ENCODE data around the gene ITFG1.
"Not testable (repeated sequence)": the region's sequence is repeated elsewhere in the genome, so short reads cannot be mapped to it uniquely, and the experiment has no call there.

ITFG1 gene

DNA sequence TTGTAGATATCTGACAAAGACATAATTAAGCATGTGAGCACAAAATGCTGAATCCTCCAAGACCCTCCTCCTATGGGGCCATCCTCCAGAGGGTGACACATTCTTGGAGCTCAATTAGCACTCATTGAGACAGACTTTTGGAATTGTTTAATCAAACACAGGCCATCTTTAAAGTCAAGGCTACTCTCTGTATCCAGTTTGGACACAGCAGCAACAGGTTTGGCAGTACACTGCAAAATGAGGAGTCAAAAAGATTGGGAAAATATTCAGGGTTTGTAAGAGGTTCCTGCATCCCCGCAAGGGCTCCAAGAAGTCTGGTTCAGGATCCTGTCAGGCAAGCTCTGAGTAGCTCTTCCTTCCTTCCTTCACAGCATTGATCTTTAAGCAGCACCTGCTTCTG is 1.3 kb downstream of the ITFG1 start:
- peaks cover 22% of the 10 kb centered on the region for H3K4me1 ChIP-seq (ENCODE audit: control insufficient read depth, insufficient read depth, low read length)
- H3K9ac ChIP-seq (ENCODE audit: low read length in 2 of 2), result peak overlapping the region in 1 of 2 donors; percentile 96
- H3K27me3 ChIP-seq (ENCODE audit: control insufficient read depth in 1 of 2, insufficient read depth in 2 of 2, low read length in 2 of 2), result no peaks in the 10 kb centered on the region
- H3K36me3 ChIP-seq (ENCODE audit: control insufficient read depth in 2 of 2, insufficient read depth in 2 of 2, low read length in 2 of 2), result peaks cover 2 to 3% of the 10 kb centered on the region in 2 donors
- peak overlapping the region; percentile 94 for H3K27ac ChIP-seq (ENCODE audit: low read length)
- H3K9me3 ChIP-seq (ENCODE audit: control insufficient read depth in 2 of 2, low read length in 2 of 2), result no peaks in the 10 kb centered on the region
- peak overlapping the region; percentile 87 to 96 for H3K4me3 ChIP-seq (ENCODE audit: low read length in 2 of 2)

DNA sequence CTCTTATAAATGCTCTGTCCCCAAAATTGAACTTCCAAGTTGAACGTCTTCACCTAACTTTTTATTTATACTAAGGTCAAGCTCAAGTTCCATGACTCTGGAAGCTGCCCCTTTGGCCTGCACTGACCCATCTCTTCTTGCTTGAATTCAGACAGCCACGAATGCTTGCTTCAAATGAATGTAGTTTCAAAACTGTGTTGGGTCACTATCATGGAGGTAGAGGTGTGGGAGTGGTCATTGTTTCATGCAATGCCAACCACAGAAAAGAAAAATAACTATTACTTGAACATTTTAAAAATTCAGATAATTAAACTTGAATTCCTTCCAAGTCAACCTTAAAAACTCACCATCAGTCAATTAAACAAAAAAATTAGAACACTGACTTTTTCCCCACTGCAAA is 2.5 kb downstream of the ITFG1 start:
- peaks cover 6% of the 10 kb centered on the region in 2 donors for H3K36me3 ChIP-seq (ENCODE audit: control insufficient read depth in 2 of 2, insufficient read depth in 2 of 2, low read length in 2 of 2)
- peaks cover 15% of the 10 kb centered on the region for H3K4me1 ChIP-seq (ENCODE audit: control insufficient read depth, insufficient read depth, low read length)
- H3K4me3 ChIP-seq (ENCODE audit: low read length in 2 of 2), result no peak overlapping the region
- no peak overlapping the region for H3K9ac ChIP-seq (ENCODE audit: low read length in 2 of 2)
- no peaks in the 10 kb centered on the region for H3K27me3 ChIP-seq (ENCODE audit: control insufficient read depth in 1 of 2, insufficient read depth in 2 of 2, low read length in 2 of 2)
- no peak overlapping the region for H3K27ac ChIP-seq (ENCODE audit: low read length)
- H3K9me3 ChIP-seq (ENCODE audit: control insufficient read depth in 2 of 2, low read length in 2 of 2), result no peaks in the 10 kb centered on the region

DNA sequence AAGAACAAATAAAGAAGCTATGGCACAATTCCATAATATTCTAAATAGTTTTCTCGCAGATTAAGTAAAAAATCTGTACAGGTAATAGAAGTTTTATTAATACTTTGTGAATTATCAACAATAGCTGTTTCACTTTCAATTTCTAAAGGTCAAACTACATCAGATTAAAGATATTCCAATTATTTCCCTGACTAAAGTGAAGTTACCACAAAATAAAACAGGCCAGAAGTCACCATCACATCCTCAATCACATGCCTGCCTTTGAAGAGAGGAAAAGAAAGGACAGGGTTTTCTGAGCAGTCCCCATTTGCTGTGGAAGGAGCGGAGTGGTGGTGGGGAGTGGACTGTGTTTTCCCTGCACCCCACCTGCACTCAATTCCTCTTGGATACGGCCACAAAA is 11.1 kb downstream of the ITFG1 start:
- H3K27ac ChIP-seq (ENCODE audit: low read length), result no peak overlapping the region
- H3K4me1 ChIP-seq (ENCODE audit: control insufficient read depth, insufficient read depth, low read length), result no peaks in the 10 kb centered on the region
- peaks cover 8 to 32% of the 10 kb centered on the region in 2 donors for H3K36me3 ChIP-seq (ENCODE audit: control insufficient read depth in 2 of 2, insufficient read depth in 2 of 2, low read length in 2 of 2)
- H3K9me3 ChIP-seq (ENCODE audit: control insufficient read depth in 2 of 2, low read length in 2 of 2), result no peaks in the 10 kb centered on the region
- no peak overlapping the region for H3K9ac ChIP-seq (ENCODE audit: low read length in 2 of 2)
- H3K27me3 ChIP-seq (ENCODE audit: control insufficient read depth in 1 of 2, insufficient read depth in 2 of 2, low read length in 2 of 2), result no peaks in the 10 kb centered on the region
- no peak overlapping the region for H3K4me3 ChIP-seq (ENCODE audit: low read length in 2 of 2)

DNA sequence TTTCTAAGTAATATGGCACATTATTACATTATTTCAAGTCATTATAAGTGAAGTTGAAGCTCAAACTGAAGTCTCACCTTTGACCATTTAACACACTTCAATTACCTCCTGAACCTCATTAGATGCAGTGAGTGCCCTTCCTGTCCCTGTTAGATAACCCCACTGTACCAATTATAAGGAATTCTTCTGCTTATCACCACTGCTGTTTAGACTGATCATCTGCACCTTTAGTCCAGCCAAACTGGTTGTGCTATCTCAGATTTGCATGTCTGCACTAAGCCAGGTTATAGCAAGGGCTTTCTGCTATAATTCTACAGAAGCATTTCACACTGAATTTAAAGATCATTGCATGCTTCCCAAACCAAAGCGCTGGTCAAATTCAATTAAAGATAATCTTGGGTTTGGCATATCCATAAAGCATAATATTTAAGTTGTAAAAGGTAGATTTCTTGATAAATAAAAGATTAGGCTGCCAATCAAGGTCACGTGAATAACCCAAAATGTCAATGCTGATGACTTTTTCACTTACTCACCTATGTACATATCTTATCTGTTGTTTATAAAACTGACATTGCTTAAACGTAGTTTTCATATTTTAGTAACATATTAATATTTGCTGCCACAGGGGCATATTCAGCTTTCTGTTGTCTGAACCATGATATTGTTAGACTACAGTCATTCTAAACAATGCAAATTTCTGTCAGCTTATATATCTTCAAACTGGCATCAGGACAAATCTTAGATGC is 11.9 kb downstream of the ITFG1 start:
- H3K36me3 ChIP-seq (ENCODE audit: control insufficient read depth in 2 of 2, insufficient read depth in 2 of 2, low read length in 2 of 2), result peaks cover 8 to 32% of the 10 kb centered on the region in 2 donors
- no peak overlapping the region for H3K4me3 ChIP-seq (ENCODE audit: low read length in 2 of 2)
- no peak overlapping the region for H3K27ac ChIP-seq (ENCODE audit: low read length)
- H3K9ac ChIP-seq (ENCODE audit: low read length in 2 of 2), result no peak overlapping the region
- no peaks in the 10 kb centered on the region for H3K27me3 ChIP-seq (ENCODE audit: control insufficient read depth in 1 of 2, insufficient read depth in 2 of 2, low read length in 2 of 2)
- H3K9me3 ChIP-seq (ENCODE audit: control insufficient read depth in 2 of 2, low read length in 2 of 2), result no peaks in the 10 kb centered on the region
- H3K4me1 ChIP-seq (ENCODE audit: control insufficient read depth, insufficient read depth, low read length), result no peaks in the 10 kb centered on the region

DNA sequence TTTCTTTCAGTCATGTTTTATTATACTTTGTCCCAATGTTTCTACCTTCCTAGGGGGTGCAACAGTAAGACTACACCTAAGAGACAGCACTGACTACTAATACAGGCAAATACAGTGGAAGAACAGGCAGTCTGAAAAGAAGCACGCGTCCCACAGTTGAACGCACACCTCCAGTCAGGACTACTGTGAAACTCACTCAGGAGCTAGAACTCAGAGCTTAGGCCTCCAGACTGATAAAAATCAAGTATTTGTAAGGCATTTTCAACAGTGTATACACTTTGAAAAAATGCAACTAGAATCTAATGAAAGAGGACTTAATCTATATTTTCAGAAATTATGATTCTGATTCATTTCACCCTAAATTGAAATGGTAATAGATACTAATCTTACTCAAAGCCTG is 14.4 kb downstream of the ITFG1 start:
- Histone ChIP-seq H3K4me1 (ENCODE audit: control insufficient read depth, insufficient read depth, low read length) (no peaks in the 10 kb centered on the region), H3K9me3 (ENCODE audit: control insufficient read depth in 2 of 2, low read length in 2 of 2) (no peaks in the 10 kb centered on the region), H3K36me3 (ENCODE audit: control insufficient read depth in 2 of 2, insufficient read depth in 2 of 2, low read length in 2 of 2) (peaks cover 3 to 15% of the 10 kb centered on the region in 2 donors), H3K4me3 (ENCODE audit: low read length in 2 of 2) (no peak overlapping the region), H3K9ac (ENCODE audit: low read length in 2 of 2) (no peak overlapping the region), H3K27ac (ENCODE audit: low read length) (no peak overlapping the region), H3K27me3 (ENCODE audit: control insufficient read depth in 1 of 2, insufficient read depth in 2 of 2, low read length in 2 of 2) (no peaks in the 10 kb centered on the region)

DNA sequence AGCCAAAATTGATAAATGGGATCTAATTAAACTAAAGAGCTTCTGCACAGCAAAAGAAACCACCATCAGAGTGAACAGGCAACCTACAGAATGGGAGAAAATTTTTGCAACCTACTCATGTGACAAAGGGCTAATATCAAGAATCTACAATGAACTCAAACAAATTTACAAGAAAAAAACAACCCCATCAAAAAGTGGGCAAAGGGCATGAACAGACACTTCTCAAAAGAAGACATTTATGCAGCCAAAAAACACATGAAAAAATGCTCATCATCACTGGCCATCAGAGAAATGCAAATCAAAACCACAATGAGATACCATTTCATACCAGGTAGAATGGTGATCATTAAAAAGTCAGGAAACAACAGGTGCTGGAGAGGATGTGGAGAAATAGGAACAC is 18.0 kb downstream of the ITFG1 start:
- H3K36me3 ChIP-seq (ENCODE audit: control insufficient read depth in 2 of 2, insufficient read depth in 2 of 2, low read length in 2 of 2); H3K27me3 ChIP-seq (ENCODE audit: control insufficient read depth in 1 of 2, insufficient read depth in 2 of 2, low read length in 2 of 2); H3K4me3 ChIP-seq (ENCODE audit: low read length in 2 of 2); H3K27ac ChIP-seq (ENCODE audit: low read length); H3K9ac ChIP-seq (ENCODE audit: low read length in 2 of 2); H3K9me3 ChIP-seq (ENCODE audit: control insufficient read depth in 2 of 2, low read length in 2 of 2); H3K4me1 ChIP-seq (ENCODE audit: control insufficient read depth, insufficient read depth, low read length): not testable (repeated sequence)

DNA sequence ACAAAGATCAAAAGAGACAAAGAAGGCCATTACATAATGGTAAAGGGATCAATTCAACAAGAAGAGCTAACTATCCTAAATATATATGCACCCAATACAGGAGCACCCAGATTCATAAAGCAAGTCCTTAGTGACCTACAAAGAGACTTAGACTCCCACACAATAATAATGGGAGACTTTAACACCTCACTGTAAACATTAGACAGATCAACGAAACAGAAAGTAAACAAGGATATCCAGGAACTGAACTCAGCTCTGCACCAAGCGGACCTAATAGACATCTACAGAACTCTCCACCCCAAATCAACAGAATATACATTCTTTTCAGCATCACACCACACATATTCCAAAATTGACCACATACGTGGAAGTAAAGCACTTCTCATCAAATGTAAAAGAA is 20.8 kb downstream of the ITFG1 start:
- not testable (repeated sequence) for H3K9me3 ChIP-seq (ENCODE audit: control insufficient read depth in 2 of 2, low read length in 2 of 2); H3K27ac ChIP-seq (ENCODE audit: low read length); H3K4me3 ChIP-seq (ENCODE audit: low read length in 2 of 2); H3K36me3 ChIP-seq (ENCODE audit: control insufficient read depth in 2 of 2, insufficient read depth in 2 of 2, low read length in 2 of 2); H3K27me3 ChIP-seq (ENCODE audit: control insufficient read depth in 1 of 2, insufficient read depth in 2 of 2, low read length in 2 of 2); H3K9ac ChIP-seq (ENCODE audit: low read length in 2 of 2); H3K4me1 ChIP-seq (ENCODE audit: control insufficient read depth, insufficient read depth, low read length)

DNA sequence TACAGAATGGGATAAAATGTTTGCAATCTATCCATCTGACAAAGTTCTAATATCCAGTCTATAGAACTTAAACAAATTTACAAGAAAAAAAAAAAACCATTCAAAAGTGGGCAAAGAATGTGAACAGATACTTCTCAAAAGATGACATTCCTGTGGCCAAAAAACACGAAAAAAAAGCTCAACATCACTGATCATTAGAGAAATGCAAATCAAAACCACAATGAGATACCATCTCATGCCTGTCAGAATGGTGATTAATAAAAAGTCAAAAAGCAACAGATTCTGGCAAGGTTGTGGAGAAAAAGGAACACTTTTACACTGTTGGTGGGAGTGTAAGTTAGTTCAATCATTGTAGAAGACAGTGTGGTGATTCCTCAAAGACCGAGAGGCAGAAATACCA is 26.6 kb downstream of the ITFG1 start:
- H3K4me1 ChIP-seq (ENCODE audit: control insufficient read depth, insufficient read depth, low read length); H3K9me3 ChIP-seq (ENCODE audit: control insufficient read depth in 2 of 2, low read length in 2 of 2); H3K4me3 ChIP-seq (ENCODE audit: low read length in 2 of 2); H3K36me3 ChIP-seq (ENCODE audit: control insufficient read depth in 2 of 2, insufficient read depth in 2 of 2, low read length in 2 of 2); H3K27ac ChIP-seq (ENCODE audit: low read length); H3K27me3 ChIP-seq (ENCODE audit: control insufficient read depth in 1 of 2, insufficient read depth in 2 of 2, low read length in 2 of 2); H3K9ac ChIP-seq (ENCODE audit: low read length in 2 of 2): not testable (repeated sequence)

DNA sequence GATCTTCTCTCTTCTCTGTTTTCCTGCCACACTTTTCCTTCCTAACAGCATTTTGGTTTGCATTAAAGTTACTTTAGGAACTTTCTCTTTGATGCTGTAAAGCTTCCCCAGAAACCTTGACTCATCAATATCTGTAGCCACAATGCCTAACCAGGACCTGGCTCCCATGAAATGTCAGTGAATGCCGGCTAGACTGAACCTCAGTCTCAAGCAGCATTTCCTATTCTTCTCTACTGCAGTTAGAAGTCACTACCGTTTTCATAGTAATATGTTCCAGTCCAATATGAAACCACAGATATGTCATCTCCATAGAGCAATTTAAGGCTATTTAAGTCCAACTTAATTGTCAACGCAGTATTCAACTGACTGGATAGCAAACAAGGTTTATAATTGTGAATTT is 28.9 kb downstream of the ITFG1 start:
- Histone ChIP-seq H3K36me3 (ENCODE audit: control insufficient read depth in 2 of 2, insufficient read depth in 2 of 2, low read length in 2 of 2) (peaks cover 5% of the 10 kb centered on the region in 2 donors), H3K4me1 (ENCODE audit: control insufficient read depth, insufficient read depth, low read length) (no peaks in the 10 kb centered on the region), H3K27ac (ENCODE audit: low read length) (no peak overlapping the region), H3K27me3 (ENCODE audit: control insufficient read depth in 1 of 2, insufficient read depth in 2 of 2, low read length in 2 of 2) (no peaks in the 10 kb centered on the region), H3K4me3 (ENCODE audit: low read length in 2 of 2) (no peak overlapping the region), H3K9ac (ENCODE audit: low read length in 2 of 2) (no peak overlapping the region), H3K9me3 (ENCODE audit: control insufficient read depth in 2 of 2, low read length in 2 of 2) (no peaks in the 10 kb centered on the region)

DNA sequence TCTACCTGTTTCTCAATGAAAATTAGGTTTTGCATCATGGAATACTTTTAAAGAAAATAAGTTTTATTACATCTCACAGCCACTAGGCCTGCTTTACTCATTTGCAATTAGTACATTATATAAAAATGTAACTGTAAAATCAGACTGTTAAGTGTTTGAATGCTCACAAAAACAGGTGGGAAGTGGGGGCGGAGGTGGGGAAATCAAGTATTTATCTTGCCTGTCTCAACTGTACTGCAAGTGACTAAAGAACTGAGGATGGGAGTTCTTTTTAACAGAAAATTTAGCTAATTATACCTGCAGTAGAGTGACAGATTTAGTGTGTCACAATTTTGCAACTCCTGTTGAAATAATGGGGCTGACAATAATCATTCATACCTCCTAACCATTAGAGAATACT is 34.1 kb downstream of the ITFG1 start:
- H3K9ac ChIP-seq (ENCODE audit: low read length in 2 of 2), result no peak overlapping the region
- no peaks in the 10 kb centered on the region for H3K4me1 ChIP-seq (ENCODE audit: control insufficient read depth, insufficient read depth, low read length)
- peaks cover 13 to 17% of the 10 kb centered on the region in 2 donors for H3K36me3 ChIP-seq (ENCODE audit: control insufficient read depth in 2 of 2, insufficient read depth in 2 of 2, low read length in 2 of 2)
- H3K9me3 ChIP-seq (ENCODE audit: control insufficient read depth in 2 of 2, low read length in 2 of 2), result no peaks in the 10 kb centered on the region
- H3K27me3 ChIP-seq (ENCODE audit: control insufficient read depth in 1 of 2, insufficient read depth in 2 of 2, low read length in 2 of 2), result no peaks in the 10 kb centered on the region
- no peak overlapping the region for H3K4me3 ChIP-seq (ENCODE audit: low read length in 2 of 2)
- H3K27ac ChIP-seq (ENCODE audit: low read length), result no peak overlapping the region

DNA sequence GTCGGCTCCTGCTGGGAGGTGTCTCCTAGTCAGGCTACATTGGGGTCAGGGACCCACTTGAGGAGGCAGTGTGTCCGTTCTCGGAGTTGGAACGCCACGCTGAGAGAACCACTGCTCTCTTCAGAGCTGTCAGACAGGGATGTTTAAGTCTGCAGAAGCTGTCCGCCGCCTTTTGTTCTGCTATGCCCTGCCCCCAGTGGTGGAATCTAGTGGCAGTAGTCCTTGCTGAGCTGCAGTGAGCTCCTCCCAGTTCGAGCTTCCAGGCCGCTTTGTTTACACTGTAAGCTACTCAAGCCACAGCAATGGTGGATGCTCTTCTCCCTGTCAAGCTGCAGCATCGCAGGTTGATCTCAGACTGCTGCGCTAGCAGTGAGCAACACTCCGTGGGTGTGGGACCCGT is 36.0 kb downstream of the ITFG1 start:
- Histone ChIP-seq H3K9me3 (ENCODE audit: control insufficient read depth in 2 of 2, low read length in 2 of 2) (no peaks in the 10 kb centered on the region), H3K27me3 (ENCODE audit: control insufficient read depth in 1 of 2, insufficient read depth in 2 of 2, low read length in 2 of 2) (no peaks in the 10 kb centered on the region), H3K4me1 (ENCODE audit: control insufficient read depth, insufficient read depth, low read length) (no peaks in the 10 kb centered on the region), H3K27ac (ENCODE audit: low read length) (no peak overlapping the region), H3K4me3 (ENCODE audit: low read length in 2 of 2) (no peak overlapping the region), H3K36me3 (ENCODE audit: control insufficient read depth in 2 of 2, insufficient read depth in 2 of 2, low read length in 2 of 2) (peaks cover 13 to 17% of the 10 kb centered on the region in 2 donors), H3K9ac (ENCODE audit: low read length in 2 of 2) (no peak overlapping the region)

Data from stomach smooth muscle (tissue), 2 donors.